ENCODE data around the gene FKBP1A.
"Not testable (repeated sequence)": the region's sequence is repeated elsewhere in the genome, so short reads cannot be mapped to it uniquely, and the experiment has no call there.

FKBP1A gene

DNA sequence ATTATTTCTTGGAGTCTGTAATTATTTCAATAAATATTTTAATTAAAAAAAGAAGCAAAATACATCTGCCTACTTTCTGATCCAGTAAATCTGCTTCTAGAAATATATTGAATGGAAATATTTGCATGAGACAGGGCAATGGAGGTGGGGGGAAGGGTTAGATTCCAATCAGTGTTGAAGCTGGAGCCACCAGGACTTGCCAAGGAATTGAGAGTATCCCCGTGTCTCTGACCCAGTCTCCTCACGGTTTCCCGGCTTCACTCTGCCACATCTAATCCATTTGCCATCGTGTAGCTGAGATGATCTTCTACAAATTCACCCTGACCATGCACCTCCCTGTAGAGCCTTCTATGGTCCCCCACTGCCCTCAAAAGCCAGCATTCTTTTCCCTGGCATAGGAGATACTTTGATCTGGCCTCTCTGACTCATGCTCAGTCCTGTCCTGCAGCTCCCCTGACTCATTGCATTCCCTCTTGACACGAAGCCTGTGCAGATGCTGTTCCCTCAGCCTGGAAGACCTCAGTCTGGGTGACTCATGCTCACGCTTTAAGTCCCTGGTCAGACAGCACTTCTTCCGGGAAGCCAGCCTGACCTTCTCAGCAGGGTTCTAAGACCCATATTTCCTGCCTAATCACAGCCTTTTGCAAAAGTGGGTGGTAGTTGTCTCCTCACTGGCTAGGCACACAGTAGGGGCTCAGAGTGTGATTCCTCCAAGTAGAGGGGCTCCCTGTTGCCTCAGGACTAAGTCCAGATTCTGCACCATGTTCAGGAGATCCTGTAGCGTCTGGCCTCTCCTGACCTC lies 23.0 kb upstream of the FKBP1A start:
- DNase-seq: peak in 1 of 2 experiments; percentile 25

DNA sequence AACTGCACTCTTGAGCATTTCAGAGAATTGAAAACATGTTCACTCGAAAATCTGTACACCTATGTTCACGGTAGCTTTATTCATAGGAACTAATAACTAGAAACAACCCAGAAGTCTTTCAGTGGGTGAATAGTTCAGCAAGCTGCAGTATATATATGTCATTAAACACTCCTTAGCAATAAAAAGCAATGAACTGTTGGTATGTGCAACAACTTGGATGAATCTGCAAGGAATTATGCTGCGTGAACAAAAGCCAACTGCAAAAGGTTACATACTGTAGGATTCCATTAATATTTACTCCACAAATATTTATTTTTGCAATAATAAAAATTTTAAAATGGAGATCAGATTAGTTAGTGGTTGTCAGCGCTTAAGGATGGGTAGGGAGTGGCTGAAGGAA lies 22.1 kb upstream of the FKBP1A start:
- no peak for DNase-seq

DNA sequence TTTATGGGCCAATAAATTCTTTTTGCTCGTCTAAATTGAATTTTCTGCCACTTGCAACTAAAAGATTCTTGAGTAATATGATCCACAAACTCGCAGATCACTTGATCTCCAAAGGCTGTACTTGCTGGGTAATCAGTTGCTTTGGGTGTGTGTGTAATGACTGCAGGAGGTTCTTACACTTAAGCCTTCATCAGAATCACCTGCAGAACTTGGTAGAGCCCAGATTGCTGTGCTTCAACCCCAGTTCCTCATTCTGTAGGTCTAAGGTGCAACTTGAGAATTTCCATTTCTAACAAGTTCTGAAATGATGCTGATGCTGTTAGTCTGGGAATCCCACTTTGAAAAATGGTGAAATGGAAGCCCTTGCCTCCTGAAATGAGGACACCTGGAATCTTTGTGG lies 12.9 kb upstream of the FKBP1A start:
- DNase-seq: no peak

DNA sequence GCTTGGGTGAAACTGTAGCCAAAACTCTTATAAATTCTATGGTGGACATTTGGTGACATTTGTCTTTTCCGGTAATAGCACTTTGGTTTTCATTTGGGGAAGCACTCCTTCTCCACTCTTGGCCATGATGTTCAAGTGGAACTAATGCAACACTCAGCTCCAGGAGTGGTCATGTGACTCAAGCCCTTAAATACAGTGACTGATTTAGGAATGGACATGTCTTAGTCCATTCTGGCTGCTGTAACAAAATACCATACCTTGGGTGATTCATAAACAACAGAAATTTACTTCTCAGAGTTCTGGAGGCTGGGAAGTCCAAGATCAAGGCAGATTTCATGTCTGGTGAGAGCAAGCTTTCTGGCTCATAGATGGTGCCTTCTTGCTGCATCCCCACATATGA lies 10.8 kb upstream of the FKBP1A start:
- DNase-seq: no peak

DNA sequence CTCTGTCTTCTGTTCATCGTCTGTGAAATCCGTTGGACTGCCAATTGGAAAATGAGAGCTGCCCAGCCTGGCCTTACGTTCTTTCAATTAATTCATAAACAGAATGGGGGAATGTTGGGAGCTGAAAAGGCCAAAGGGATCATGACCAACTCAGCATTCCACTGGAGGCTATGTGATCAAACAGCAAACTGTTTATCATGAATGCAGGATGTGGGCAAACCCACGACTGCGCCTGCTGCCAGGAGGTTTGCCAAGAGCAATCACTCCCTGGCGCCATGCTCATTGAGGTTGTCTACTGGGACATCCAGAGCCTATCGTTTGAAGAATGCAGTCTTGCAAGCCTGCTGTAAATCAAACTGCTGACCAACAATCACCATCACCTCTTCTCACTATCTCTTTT lies 9.3 kb upstream of the FKBP1A start:
- DNase-seq: no peak

DNA sequence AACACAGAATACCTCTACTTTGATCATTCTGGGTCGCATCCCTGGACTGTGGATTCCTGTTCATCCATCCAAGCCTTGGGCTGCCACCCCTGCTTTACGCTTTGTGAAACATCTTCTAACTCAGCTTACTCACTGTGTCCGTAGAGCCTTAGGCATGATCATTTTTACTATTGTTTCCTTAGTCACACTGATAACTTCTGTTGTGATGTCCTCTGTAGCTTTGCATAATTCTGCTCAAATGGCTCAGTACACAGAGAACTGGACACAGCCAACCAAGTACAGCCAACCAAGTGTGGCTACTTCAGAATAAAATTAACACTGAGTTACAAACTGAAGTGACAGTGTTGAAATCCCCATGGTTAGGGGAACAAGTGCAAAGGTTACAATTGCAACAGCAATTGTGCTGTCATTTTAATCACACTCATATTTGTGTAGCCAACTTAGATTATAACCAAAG lies 8.6 kb upstream of the FKBP1A start:
- peak; percentile 18 to 55 for DNase-seq

DNA sequence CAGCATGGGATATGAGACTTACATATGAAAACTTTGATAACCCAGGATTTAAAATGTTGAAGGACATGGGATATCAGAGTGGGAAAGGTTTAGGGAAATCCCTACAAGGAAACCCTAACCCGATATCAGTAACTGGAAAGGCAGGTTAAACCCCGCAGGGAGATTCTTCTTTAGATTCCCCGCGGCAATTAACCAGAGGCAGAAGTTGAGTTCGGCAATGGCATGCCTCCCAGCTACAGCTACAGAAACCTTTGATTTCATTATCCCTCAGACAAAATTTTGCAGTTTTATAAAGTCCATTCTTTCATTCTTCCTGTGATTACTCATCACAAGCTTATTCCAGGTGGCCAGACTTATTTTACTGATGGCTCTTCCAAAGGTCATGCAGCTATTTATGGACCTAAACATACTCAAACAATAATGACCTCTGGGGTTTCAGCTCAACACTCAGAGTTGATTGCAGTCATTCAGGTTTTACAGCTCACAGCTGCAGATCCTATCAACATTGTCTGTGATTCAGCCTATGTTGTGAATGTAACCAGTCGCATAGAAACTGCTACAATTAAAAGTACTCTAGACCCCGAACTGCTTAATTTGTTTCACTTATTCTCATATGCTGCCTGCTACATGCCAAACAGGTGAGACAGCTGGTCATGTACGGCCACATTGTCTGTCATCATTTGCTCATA lies 7.0 kb upstream of the FKBP1A start:
- DNase-seq: not testable (repeated sequence)

DNA sequence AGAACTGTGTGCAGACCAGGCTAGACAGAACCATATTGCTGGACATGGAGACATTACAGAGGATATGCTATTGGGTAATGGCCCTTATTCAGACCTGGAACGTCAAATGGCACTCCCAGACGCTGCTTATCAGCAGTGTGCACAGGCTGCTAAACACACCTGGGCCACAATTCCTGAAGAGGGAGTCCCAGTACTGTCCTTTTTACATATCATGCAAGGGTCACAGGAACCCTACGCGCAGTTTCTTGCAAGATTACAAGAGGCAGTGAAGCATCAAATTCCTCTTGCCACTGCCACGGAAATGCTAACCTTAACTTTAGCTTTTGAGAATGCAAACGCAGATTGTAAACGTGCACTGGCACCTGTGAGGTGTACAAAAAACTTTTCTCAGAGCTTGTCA lies 5.3 kb upstream of the FKBP1A start:
- DNase-seq: peak; percentile 23 to 48

DNA sequence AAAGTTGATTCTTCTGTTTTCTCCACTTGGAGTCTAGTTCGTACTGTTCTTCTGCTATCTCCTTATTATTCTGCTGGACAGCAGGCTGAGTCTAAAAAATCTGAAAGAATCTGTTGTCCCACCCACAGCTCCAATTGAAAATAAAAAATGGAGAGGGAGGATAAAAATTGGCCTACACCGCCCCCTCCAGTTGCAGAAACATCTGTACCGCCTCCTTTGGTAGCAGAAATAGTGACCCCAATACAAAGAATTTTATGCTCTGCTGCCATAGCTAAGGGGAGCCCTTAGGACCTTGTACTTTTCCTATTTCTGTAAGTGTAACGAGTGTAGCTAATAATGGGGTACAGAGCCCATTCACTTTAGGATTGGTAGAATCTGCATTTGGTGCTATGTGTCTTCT lies 4.9 kb upstream of the FKBP1A start:
- no peak for DNase-seq

DNA sequence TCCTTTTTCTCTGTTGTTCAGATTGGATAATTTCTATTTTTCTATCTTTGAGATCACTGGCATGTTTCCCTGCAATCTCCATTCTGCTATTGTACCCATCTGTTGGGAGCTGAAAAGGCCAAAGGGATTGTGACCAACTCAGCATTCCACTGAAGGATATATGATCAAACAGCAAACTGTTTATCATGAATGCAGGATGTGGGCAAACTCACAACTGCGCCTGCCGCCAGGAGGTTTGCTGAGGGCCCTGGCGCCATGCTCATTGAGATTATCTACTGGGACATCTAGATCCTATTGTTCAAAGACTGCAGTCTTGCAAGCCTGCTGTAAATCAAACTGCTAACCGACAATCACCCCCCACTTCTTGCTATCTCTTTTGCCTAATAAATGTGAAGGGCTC lies 3.8 kb upstream of the FKBP1A start:
- DNase-seq: no peak

DNA sequence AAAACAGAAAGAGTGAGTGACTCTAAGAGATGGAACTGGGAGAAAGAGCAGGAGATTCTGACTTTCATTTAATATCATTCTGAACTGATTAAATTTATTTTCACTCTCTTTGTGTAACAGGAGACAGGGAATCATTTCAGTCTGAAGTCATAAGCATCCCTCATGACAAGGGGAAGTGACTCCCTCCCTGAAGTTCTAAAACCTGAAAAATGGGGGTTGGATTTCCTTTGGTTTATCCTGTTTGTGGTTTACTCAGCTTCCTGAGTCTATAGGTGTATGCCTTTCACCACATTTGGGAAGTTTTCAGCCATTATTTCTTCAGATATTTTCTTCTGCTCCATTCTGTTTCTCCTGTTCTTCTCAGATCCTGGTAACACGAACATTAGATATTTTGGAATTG lies 3.4 kb upstream of the FKBP1A start:
- DNase-seq: no peak

DNA sequence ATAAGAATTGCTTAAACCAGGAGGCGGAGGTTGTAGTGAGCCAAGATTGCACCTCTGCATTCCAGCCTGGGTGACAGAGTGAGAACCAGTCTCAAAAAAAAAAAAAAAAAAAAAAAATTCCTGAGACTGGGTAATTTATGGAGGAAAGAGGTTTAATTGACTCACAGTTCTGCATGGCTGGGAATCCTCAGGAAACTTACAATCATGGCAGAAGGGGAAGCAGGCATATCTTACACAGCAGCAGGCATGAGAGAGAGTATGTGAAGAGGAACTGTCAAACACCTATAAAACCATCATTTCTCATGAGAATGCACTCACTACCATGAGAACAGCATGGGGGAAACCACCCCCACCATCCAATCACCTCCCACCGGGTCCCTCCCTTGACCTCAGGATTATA lies 1.8 kb upstream of the FKBP1A start:
- DNase-seq: no peak

DNA sequence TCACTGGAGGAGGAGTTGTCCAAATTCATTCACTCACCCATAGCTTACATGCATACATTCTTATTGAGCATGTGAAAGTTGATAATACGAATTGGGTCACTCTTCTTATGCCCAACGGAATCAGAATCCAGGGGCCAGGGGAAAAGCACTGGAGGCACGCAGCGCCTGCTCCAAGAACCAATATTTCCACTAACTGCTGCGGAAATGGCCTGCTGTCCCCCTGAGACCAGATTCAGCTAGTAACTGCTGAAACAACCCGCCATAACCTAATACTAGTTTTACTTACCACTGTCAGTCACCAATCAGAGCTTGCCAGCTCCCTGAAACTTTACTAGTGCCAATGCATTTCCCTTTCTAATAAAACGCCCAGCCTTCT lies 641 bp upstream of the FKBP1A start:
- no peak for DNase-seq

DNA sequence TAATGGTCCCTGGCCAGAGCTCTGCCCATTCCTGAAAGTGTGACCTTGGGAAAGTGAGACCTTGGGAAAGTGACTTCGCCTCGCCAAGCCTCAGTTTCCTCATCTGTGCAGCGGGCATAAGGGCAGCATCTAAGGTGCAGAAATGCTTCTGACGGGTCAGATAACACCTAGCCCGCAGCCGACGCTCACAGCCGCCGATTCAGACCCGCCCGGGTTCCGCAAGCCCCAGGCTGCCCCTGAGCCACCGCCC lies 486 bp downstream of the FKBP1A start:
- DNase-seq: no peak

DNA sequence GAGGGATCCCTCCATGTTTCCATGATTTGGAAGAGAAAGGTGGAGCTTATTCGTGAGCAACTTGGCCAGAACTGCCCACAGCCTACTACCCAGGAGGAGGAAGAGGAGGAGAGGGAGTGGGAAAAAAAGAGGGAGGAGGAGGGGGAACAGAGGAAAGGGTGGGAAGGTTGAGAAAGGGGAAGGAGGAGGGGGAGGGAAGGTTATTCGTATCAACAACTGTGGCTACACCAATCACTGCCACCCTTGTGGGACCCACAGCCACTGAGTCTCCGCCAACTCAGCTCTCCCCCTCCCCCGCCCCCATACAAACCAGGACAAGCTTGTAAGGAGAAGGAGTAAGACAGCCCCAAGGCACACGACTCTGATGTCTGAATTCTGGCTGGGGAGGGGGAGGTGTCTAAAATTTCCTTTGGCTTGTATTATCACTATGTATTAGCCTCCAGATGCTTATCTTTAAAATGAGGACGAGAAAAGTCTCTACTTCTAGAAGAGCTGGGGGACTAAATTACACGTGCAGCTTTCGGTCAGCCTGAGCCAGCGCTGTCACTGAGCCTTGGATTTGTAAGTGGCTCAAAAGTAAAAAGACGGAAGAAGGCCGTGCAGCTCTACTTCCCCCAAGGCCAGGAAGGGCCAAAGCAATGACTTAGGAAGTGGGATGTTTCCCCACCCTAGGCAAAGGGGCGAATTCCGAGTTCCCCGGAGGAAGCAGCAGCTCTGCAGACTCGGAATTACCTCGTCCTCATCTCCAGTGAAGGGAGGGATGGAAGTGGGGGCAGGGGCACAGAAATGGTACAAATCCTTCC lies 1.0 kb downstream of the FKBP1A start:
- DNase-seq: peak in 1 of 2 experiments; percentile 31

DNA sequence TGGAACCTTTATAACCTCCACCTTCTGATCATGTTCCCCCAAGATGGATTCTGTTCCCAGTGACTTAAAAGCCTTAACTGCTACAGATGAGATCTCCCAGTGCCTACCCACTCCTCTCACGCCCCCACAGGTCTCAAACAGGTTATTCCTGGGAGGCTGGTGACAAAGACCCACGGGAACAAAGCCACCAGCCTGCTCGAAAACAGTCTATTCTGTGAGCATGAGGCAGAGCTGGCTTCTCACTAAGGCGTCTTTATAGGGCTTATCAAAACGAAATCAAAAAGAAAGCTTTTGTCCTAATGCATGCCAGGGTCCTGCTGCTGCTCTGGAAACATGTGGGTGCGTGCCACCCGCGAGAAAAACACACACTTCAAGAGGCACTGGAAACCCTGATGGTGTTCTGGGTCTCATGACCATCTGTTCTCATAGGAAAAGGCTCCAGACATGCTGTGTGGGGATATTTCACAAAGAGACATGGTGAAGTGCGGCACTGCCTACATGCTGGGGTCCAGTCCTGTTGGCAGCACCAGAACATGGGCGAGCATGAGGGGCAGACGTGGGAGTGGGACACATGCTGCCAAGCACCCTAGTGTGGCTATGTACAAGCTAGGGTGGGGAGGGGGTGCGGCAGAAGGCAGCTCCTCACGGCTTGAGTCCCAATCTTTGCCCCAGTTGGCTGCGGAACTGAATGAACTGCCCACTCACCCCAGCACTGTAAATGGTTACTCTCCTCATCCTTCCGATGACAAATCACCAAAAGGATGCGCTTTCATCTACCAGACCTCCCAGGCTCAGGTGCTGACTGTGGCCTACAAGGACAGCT lies 2.1 kb downstream of the FKBP1A start:
- DNase-seq: no peak

DNA sequence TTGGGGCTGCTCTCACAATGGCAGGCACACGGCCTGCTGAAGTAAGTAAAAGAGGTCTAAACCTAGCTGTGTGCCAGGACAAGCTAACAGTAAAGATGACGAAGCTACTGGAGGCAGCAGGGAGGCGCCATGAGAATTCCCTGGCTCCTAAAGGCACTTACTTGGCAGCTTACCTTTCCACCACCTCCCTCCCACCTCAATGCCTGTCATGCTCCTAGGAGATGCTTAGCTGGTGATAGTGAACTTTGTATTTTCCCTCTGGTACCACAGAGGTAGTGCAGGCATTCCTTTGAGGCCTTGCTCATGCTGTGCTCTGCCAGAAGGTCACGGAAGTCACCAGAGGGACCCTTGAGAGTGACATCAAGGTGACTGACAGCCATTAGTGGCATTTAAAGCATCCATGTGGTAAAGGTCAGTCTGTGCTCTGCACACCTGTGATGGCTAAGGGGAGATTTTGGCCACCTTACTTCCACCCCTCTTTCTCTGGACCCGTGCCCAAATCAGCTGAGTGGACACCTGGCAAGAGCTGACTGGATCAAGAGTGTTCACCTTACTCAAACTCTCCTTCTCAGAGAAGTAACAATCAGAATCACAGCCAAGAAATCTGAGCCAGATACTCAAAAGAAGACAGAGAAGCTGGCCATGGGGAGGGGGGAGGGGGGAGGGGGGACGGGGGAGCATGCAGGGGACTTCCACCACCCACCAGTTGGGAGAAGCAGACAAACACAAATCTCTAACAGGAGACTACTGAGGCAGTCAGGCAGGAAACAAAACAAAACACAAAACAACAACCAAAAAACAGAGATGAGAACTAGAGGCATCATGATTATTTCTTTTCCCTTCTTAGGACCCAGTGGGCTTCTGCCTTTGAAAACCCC lies 2.9 kb downstream of the FKBP1A start:
- DNase-seq: no peak

DNA sequence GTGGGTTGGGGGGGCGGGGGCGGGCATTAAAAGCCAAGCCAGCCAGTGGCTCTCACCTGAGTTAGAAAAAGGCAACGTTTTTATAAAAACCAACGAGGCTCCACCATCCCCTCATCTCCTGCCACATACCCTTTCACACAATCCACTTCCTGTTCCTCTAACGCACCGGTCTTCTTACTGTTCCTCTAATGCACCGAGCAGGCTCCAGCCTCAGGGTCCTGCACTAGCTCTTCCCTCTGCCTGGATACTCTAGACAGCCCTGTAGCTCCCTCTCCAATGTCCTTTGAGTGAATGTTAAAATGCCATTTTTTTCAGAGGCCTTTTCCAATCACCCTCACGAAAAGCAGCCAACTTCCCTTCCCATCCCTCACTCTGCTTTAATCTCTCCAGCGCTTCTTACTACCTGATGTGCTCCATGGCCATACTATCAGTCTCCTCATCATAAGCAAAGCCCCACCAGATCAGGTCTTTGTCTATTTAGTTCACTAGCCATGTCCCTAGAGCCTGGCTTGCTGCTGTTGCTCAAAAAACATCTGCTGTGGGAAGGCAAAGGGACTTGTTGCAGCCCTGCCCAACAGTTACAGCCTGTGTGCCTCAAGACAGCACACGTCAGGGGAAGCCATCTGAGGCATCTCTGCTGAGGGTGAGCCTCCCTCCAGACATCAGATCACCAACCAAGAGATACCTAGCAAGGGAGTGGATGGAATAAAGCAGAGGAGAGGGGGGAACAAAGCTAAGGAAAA lies 3.9 kb downstream of the FKBP1A start:
- DNase-seq: no peak

DNA sequence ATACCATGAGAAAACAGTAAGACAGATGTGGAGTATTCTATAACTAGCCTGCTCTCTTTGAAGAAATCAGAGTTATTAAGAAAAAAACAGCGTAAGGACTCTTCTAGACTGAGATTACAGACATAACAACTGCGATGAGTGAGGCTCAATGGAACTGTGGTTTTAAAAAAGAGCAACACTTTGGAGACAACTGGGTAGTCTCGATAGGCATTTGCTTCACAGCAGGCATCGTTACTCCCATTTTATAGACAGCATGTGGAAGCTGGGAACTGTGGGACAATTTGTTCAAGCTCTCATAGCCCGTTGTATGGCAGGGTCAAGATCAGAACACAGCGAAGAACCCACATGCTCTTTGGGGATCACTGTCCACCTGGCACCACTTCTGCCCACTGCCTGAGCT lies 4.6 kb downstream of the FKBP1A start:
- no peak for DNase-seq

DNA sequence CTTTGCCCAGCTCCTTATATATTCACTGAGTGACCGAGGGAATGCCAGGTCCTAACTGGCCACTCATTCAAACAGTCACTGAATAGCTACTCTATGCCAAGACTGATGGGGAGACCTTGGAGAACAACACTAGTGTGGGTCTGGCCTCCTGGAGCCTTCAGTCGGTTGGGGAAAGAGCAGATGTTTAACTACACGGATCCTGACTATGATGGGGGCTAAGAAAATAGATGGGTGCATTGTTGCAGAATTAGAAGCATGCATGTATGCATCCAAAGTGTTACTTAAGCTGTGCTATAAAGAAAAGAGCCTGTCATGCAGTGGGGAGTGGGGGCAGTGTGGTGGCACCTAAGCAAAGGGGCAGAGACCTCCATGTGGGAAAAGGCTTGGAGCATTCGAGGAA lies 6.5 kb downstream of the FKBP1A start:
- no peak for DNase-seq
